ENCODE results near the gene GABBR2. TPM values are rescaled to one million over a fixed set of nuclear protein-coding genes. Genes with fewer than 3 reads are reported as not detected.

GABBR2 gene
- total and polyA plus RNA-seq, 2 of the 8 experiments (the other 6 are each of a cell fraction or from before 2014, with no cell fraction given), result 0.50 to 1.2 TPM

DNA sequence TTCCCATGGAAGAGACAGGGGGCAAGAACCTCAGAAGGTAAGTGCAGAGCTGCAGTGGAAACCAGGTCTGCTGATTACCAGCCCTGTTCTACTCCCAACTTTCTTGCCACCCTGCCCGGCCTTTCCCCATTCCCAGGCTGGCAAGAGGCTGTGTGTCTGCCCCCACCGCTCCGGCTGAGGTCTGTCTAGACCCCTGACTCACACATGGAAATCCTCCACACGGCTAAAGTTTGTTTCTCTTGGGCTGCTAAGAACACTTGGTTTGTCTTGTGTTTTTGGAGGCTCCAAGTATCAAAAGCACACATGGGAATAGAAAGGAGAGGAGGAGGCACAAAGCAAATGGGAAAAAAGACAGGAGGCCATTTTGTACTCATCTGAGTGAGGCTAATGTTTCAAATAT, 168.3 kb downstream of the GABBR2 start:
- ChIA-PET CTCF (ENCODE audit: partially characterized antibody) (interaction anchor here (0.9 to 1.0 kb wide), 2 partner anchors 11 to 23 kb away, joined by 3 read pairs; no protein-coding TSS in a partner anchor), POLR2A (ENCODE audit: partially characterized antibody) (no interaction called here)
- H4K20me1 ChIP-seq (replicated peaks in 1 of 2; ENCODE audit: control insufficient read depth in 1 of 2, insufficient read depth in 2 of 2, low read length in 2 of 2), result no peaks in the 10 kb centered on the region
- H4K5ac ChIP-seq (ENCODE audit: insufficient read length, low read depth, low read length), result no peak overlapping the region
- no peak overlapping the region for H2BK20ac ChIP-seq (ENCODE audit: low read length)
- H3K9ac ChIP-seq (replicated peaks in 1 of 4; ENCODE audit: extremely low read depth in 1 of 4, low read depth in 3 of 4, low read length in 3 of 4), result no peak overlapping the region
- no peak overlapping the region for H3K18ac ChIP-seq (ENCODE audit: extremely low read depth, low read length)
- TF ChIP-seq RAD21 (IDR thresholded peaks at IDR 0.05 in 1 of 2, conservative IDR thresholded peaks at IDR 0.05 in 1 of 2; ENCODE audit: low read depth in 2 of 2, low read length in 2 of 2) (no peak), EP300 (IDR thresholded peaks at IDR 0.05; ENCODE audit: borderline replicate concordance in 1 of 2, low read depth in 2 of 2, low read length in 2 of 2) (no peak), TCF12 (IDR thresholded peaks at IDR 0.05; ENCODE audit: low read depth, low read length) (no peak), RXRA (IDR thresholded peaks at IDR 0.05; ENCODE audit: insufficient read depth, low read depth, low read length) (no peak), EZH2 (IDR thresholded peaks at IDR 0.05; ENCODE audit: low read depth, low read length, severe bottlenecking) (no peak), KDM5A (IDR thresholded peaks at IDR 0.05; ENCODE audit: low read length) (no peak), NRF1 (IDR thresholded peaks at IDR 0.05; ENCODE audit: low read depth, low read length) (no peak), KDM1A (IDR thresholded peaks at IDR 0.05; ENCODE audit: borderline replicate concordance, low read length) (no peak), SIX5 (IDR thresholded peaks at IDR 0.05; ENCODE audit: low read depth, low read length) (no peak)
- no peak overlapping the region for H3K4ac ChIP-seq (replicated peaks; ENCODE audit: insufficient read length, low read depth, low read length)
- no peak overlapping the region for H4K8ac ChIP-seq (ENCODE audit: extremely low read depth, insufficient read depth, low read length)
- H2AK5ac ChIP-seq (ENCODE audit: low read depth, low read length), result no peak overlapping the region
- H2BK120ac ChIP-seq (replicated peaks; ENCODE audit: low read depth, low read length), result no peak overlapping the region
- H3K4me2 ChIP-seq (ENCODE audit: insufficient read depth in 1 of 2, low read depth in 2 of 2, low read length in 2 of 2), result no peak overlapping the region
- H3K27ac ChIP-seq (ENCODE audit: low read depth, low read length), result no peak overlapping the region
- H3K23ac ChIP-seq (ENCODE audit: insufficient read length), result no peak overlapping the region
- no peak overlapping the region for H2AFZ ChIP-seq (ENCODE audit: low read length)
- H3K79me2 ChIP-seq (ENCODE audit: control insufficient read depth in 1 of 2, insufficient read depth in 2 of 2, low read length in 2 of 2), result no peaks in the 10 kb centered on the region
- no peak for DNase-seq (ENCODE audit: low read depth in 1 of 2, low spot score in 2 of 2)
- no peak overlapping the region for H3K4me3 ChIP-seq (ENCODE audit: extremely low read depth in 1 of 4, insufficient read depth in 2 of 4, low read depth in 3 of 4, low read length in 4 of 4)
- H2BK15ac ChIP-seq (ENCODE audit: low read length), result no peak overlapping the region
- FAIRE-seq, result no peak
- H3K14ac ChIP-seq (ENCODE audit: insufficient read length), result no peak overlapping the region
- H3K27me3 ChIP-seq (replicated peaks in 1 of 4; ENCODE audit: control insufficient read depth in 3 of 4, extremely low read depth in 1 of 4, insufficient read depth in 3 of 4, low read length in 3 of 4), result no peaks in the 10 kb centered on the region; a peak in 1 of 7 replicates
- no peak overlapping the region for H4K91ac ChIP-seq (replicated peaks; ENCODE audit: insufficient read length, low read length)
- no peaks in the 10 kb centered on the region for H3K79me1 ChIP-seq (ENCODE audit: low read depth, low read length)
- no peaks in the 10 kb centered on the region; a peak in 1 of 7 replicates for H3K4me1 ChIP-seq (replicated peaks in 1 of 4; ENCODE audit: control insufficient read depth in 3 of 4, insufficient read depth in 4 of 4, low read length in 3 of 4)
- no peaks in the 10 kb centered on the region; the same call in 1 of the 2 replicates for H3K23me2 ChIP-seq (ENCODE audit: low read depth, low read length)
- no peak overlapping the region for H3K56ac ChIP-seq (replicated peaks; ENCODE audit: insufficient read length, low read depth, low read length)
- WGBS, 2 experiments (ENCODE audit: extremely low coverage in 1 of 2, insufficient coverage in 1 of 2, insufficient read length in 1 of 2, insufficient replicate concordance in 2 of 2, low coverage in 1 of 2, low lambda C conversion rate in 2 of 2, missing lambda C conversion rate in 1 of 2), result 91% methylated on average over 4 of the region's 4 CpGs; no CpG with 5 or more reads in 1 of the 2 experiments
- no peaks in the 10 kb centered on the region for H3K36me3 ChIP-seq (ENCODE audit: control insufficient read depth in 2 of 4, insufficient read depth in 4 of 4, low read length in 3 of 4)
- no peak overlapping the region for H2BK12ac ChIP-seq (ENCODE audit: low read depth, low read length)
- H3K9me3 ChIP-seq (ENCODE audit: insufficient read depth in 2 of 2, low read depth in 1 of 2, low read length in 1 of 2), result peaks cover 0 to 8% of the 10 kb centered on the region in 2 experiments; a peak in 2 of 4 replicates
- H2BK5ac ChIP-seq (ENCODE audit: low read depth, low read length), result no peak overlapping the region

Data from H1 (cell line).